B cell (primary cell): ENCODE data around the gene USH1C. TPM values are rescaled to one million over a fixed set of nuclear protein-coding genes. Genes with fewer than 3 reads are reported as not detected.

Experiments
- ATAC-seq: fragments of 200-7000 bp; cut with Tn5 transposase; one replicate; pipeline ENCODE4 v1.10.0; 2021; ENCODE audit warnings: low read depth, mild to moderate bottlenecking, moderate number of reproducible peaks, moderate library complexity
- CTCF ChIA-PET: fragments of 350-600 bp; sonication (Branson Sonifier 250); formaldehyde crosslinking; loops from one replicate; lab custom pipeline; 2021; ENCODE audit warnings: antibody characterized with exemption, inconsistent platforms; lab: Charles Lee
- POLR2A ChIA-PET: fragments of 350-600 bp; sonication (Branson Sonifier 250); formaldehyde crosslinking; loops from one replicate; lab custom pipeline; 2021; ENCODE audit warnings: antibody characterized with exemption; lab: Charles Lee
- DNase-seq: peaks from one replicate; pipeline ENCODE4 v3.0.0; 2013
- H2AFZ ChIP-seq: 2 replicates; pipeline ENCODE4 v1.6.1; 2012; ENCODE audit warnings: mild to moderate bottlenecking, low read depth, low read length; ENCODE audit not compliant: insufficient read depth, poor library complexity, severe bottlenecking
- H3K27ac ChIP-seq, 2 donors: 1 replicate in 1 of 2; 2 replicates in 1 of 2; pipeline ENCODE4 v1.5.1; 2012 to 2013; ENCODE audit warnings: low read length in 2 of 2, mild to moderate bottlenecking in 2 of 2, moderate library complexity in 1 of 2
- H3K27me3 ChIP-seq, 4 experiments: fragments of 200-600 bp in 1 of 4; sonication (generic) in 1 of 4; replicated peaks in 1 of 4; 1 replicate in 2 of 4; 2 replicates in 2 of 4; pipeline versions ENCODE4 v1.6.1 to v1.7.0; 2013 to 2016; ENCODE audit warnings: low read length in 3 of 4, mild to moderate bottlenecking in 2 of 4, mixed read lengths in 1 of 4, moderate library complexity in 1 of 4; ENCODE audit not compliant: insufficient read depth in 4 of 4, control insufficient read depth in 3 of 4; ENCODE audit errors: control extremely low read depth in 1 of 4
- H3K36me3 ChIP-seq, 2 experiments: replicated peaks in 1 of 2; 1 replicate in 1 of 2; 2 replicates in 1 of 2; pipeline versions ENCODE4 v1.6.1 to v1.7.1; 2013; ENCODE audit warnings: low read length in 1 of 2; ENCODE audit not compliant: insufficient read depth in 2 of 2, control insufficient read depth in 1 of 2; ENCODE audit errors: control extremely low read depth in 1 of 2, extremely low read depth in 1 of 2
- H3K4me1 ChIP-seq, 2 donors: fragments of 200-600 bp in 1 of 2; sonication (generic) in 1 of 2; 1 replicate in 1 of 2; 2 replicates in 1 of 2; pipeline versions ENCODE4 v1.5.1 to v1.6.1; 2013 to 2017; ENCODE audit warnings: low read length in 2 of 2; ENCODE audit not compliant: control insufficient read depth in 2 of 2, insufficient read depth in 2 of 2
- H3K4me2 ChIP-seq: replicated peaks from 2 replicates; pipeline ENCODE3; 2012; ENCODE audit warnings: mild to moderate bottlenecking, low read depth, low read length; ENCODE audit not compliant: poor library complexity, severe bottlenecking
- H3K4me3 ChIP-seq, 5 experiments: fragments of 200-600 bp in 1 of 5; sonication (generic) in 1 of 5; 1 replicate in 3 of 5; 2 replicates in 2 of 5; pipeline versions ENCODE4 v1.5.1 to v1.7.0; 2011 to 2016; ENCODE audit warnings: low read length in 4 of 5, mild to moderate bottlenecking in 4 of 5, low read depth in 2 of 5, control low read depth in 1 of 5, moderate library complexity in 1 of 5; ENCODE audit not compliant: insufficient read depth in 1 of 5; ENCODE audit errors: control extremely low read depth in 1 of 5, extremely low read depth in 1 of 5
- H3K79me2 ChIP-seq: fragments of 200-600 bp; sonication (generic); one replicate; pipeline ENCODE4 v1.6.0; 2016; ENCODE audit warnings: low read length; ENCODE audit not compliant: control insufficient read depth, insufficient read depth
- H3K9ac ChIP-seq: fragments of 200-600 bp; sonication (generic); 2 replicates; pipeline ENCODE4 v1.6.1; 2017; ENCODE audit warnings: mild to moderate bottlenecking, low read length, moderate library complexity
- H3K9me3 ChIP-seq, 3 donors: one replicate each; pipeline versions ENCODE4 v1.6.1 to v1.7.1; 2013; ENCODE audit warnings: low read length in 2 of 3; ENCODE audit not compliant: control insufficient read depth in 2 of 3, insufficient read depth in 1 of 3; ENCODE audit errors: control extremely low read depth in 1 of 3
- H4K20me1 ChIP-seq: 2 replicates; pipeline ENCODE4 v1.6.0; 2012; ENCODE audit warnings: mild to moderate bottlenecking, low read length; ENCODE audit not compliant: insufficient read depth, control insufficient read depth, poor library complexity, severe bottlenecking
- H3K27ac Mint-ChIP-seq: one replicate; pipeline ENCODE4 v1.8.0; 2021; ENCODE audit warnings: mixed read lengths
- H3K27me3 Mint-ChIP-seq: one replicate; pipeline ENCODE4 v1.8.0; 2021; ENCODE audit warnings: mixed read lengths
- H3K4me1 Mint-ChIP-seq: one replicate; pipeline ENCODE4 v1.8.0; 2021; ENCODE audit warnings: mixed read lengths
- H3K4me3 Mint-ChIP-seq: one replicate; pipeline ENCODE4 v1.8.0; 2021; ENCODE audit warnings: mixed read lengths
- H3K9me3 Mint-ChIP-seq: one replicate; pipeline ENCODE4 v1.8.0; 2022; ENCODE audit warnings: mixed read lengths; ENCODE audit not compliant: insufficient read depth
- EZH2 ChIP-seq: IDR thresholded peaks from 2 replicates; pipeline ENCODE4 v1.6.1; 2012; ENCODE audit warnings: borderline replicate concordance, low read depth, mild to moderate bottlenecking, moderate library complexity, low read length; ENCODE audit not compliant: insufficient read depth, poor library complexity, severe bottlenecking
- WGBS: methylation state at CpG from one replicate; pipeline ENCODE4 v1.1.5; 2013; ENCODE audit warnings: missing lambda C conversion rate; ENCODE audit not compliant: insufficient coverage; 5-methylcytosine and 5-hydroxymethylcytosine counted together
- intact Hi-C: fragments of 100-400 bp; cut with micrococcal nuclease; formaldehyde crosslinking; loops from one replicate; pipeline ENCODE4 v1.10.0; 2022
- polyA plus RNA-seq: library from polyadenylated mRNA; depleted of rRNA; stranded (reverse); fragments of >200 nt; gene quantifications from 2 replicates; pipeline ENCODE4 v1.2.3, GENCODE V29; 2012
- total RNA-seq, 2 donors: library from RNA; stranded (reverse); fragments of 120-200 nt in 1 of 2; gene quantifications; 1 replicate in 1 of 2; 2 replicates in 1 of 2; pipeline versions ENCODE4 v1.2.3 to v1.2.4, GENCODE V29; 2013 to 2022
- TF ChIP-seq, protein P1 (sequence below): fragments of 200-600 bp; IDR thresholded peaks from one replicate; pipeline ENCODE4 v1.8.0; 2022; ENCODE audit warnings: antibody characterized with exemption, mild to moderate bottlenecking

Gene USH1C
- total and polyA plus RNA-seq, 2 donors (not counting 1 experiment from before 2014, with no cell fraction given), result not detected

GRCh38 chr11:17551347-17552040, 7.3 kb upstream of the USH1C start:
- intact Hi-C loops, result no loop called here
- DNase-seq, result no peak

More at GRCh38 chr11:17551347-17552040, 7.3 kb upstream of the USH1C start:
- Histone ChIP-seq H2AFZ (no peak overlapping the region), H3K4me1 (no peaks in the 10 kb centered on the region), H3K4me3 (no peak overlapping the region), H3K9me3 (no peaks in the 10 kb centered on the region), H3K27me3 (peaks cover 0 to 10% (median 0%) of the 10 kb centered on the region in 4 experiments), H4K20me1 (no peaks in the 10 kb centered on the region), H3K9ac (no peak overlapping the region), H3K79me2 (no peaks in the 10 kb centered on the region), H3K4me2 (no peak overlapping the region), H3K27ac (no peak overlapping the region), H3K36me3 (no peaks in the 10 kb centered on the region)
- POLR2A ChIA-PET, result no interaction called here
- Mint-ChIP-seq H3K9me3 (no peaks in the 10 kb centered on the region), H3K27me3 (peaks cover 39% of the 10 kb centered on the region), H3K4me1 (no peaks in the 10 kb centered on the region), H3K27ac (no peak overlapping the region), H3K4me3 (no peak overlapping the region)
- CTCF ChIA-PET, result no interaction called here
- ATAC-seq, result no peak
- TF ChIP-seq, protein P1, sequence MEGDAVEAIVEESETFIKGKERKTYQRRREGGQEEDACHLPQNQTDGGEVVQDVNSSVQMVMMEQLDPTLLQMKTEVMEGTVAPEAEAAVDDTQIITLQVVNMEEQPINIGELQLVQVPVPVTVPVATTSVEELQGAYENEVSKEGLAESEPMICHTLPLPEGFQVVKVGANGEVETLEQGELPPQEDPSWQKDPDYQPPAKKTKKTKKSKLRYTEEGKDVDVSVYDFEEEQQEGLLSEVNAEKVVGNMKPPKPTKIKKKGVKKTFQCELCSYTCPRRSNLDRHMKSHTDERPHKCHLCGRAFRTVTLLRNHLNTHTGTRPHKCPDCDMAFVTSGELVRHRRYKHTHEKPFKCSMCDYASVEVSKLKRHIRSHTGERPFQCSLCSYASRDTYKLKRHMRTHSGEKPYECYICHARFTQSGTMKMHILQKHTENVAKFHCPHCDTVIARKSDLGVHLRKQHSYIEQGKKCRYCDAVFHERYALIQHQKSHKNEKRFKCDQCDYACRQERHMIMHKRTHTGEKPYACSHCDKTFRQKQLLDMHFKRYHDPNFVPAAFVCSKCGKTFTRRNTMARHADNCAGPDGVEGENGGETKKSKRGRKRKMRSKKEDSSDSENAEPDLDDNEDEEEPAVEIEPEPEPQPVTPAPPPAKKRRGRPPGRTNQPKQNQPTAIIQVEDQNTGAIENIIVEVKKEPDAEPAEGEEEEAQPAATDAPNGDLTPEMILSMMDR, result no peak
- no peak for TF ChIP-seq EZH2
- 77% methylated on average over 7 of the region's 7 CpGs for WGBS
